GM18868 (cell line): Measurements from ENCODE around the gene PRELID3B.

Source experiments
- ATAC-seq: cut with Tn5 transposase; IDR thresholded peaks from one replicate; pipeline ENCODE4 v1.9.1; 2021; ENCODE audit warnings: mild to moderate bottlenecking, moderate library complexity; ENCODE audit not compliant: unreplicated experiment

Gene PRELID3B

GRCh38 chr20:59010995-59011873 lies 31.4 kb downstream of the PRELID3B start:
- ATAC-seq: no peak

GRCh38 chr20:59010321-59010994 lies 32.1 kb downstream of the PRELID3B start:
- no peak for ATAC-seq

GRCh38 chr20:59008715-59009336 lies 33.8 kb downstream of the PRELID3B start:
- ATAC-seq: no peak

- ATAC-seq: peak; percentile 43
Measured at GRCh38 chr20:59007665-59008511, 34.7 kb downstream of the PRELID3B start.

GRCh38 chr20:59006864-59007664 lies 35.5 kb downstream of the PRELID3B start, which contains the start of gene CTSZ:
Gene CTSZ (minus strand): TSS chr20:59007254. CDS start chr20:59007128, 126 bp downstream.
- ATAC-seq: peak; percentile 17

GRCh38 chr20:59006167-59006863 lies 36.3 kb downstream of the PRELID3B start:
- no peak for ATAC-seq

- no peak for ATAC-seq
Measured at GRCh38 chr20:59005523-59006166, 36.9 kb downstream of the PRELID3B start.

- ATAC-seq: peak; percentile 50
Measured at GRCh38 chr20:59004763-59005522, 37.6 kb downstream of the PRELID3B start.

GRCh38 chr20:59004493-59004762 lies 38.2 kb downstream of the PRELID3B start:
- peak; percentile 1 for ATAC-seq

- no peak for ATAC-seq
Measured at GRCh38 chr20:59003836-59004492, 38.6 kb downstream of the PRELID3B start.

GRCh38 chr20:59002874-59003399 lies 39.6 kb downstream of the PRELID3B start:
- no peak for ATAC-seq

GRCh38 chr20:59002388-59002787 lies 40.2 kb downstream of the PRELID3B start:
- no peak for ATAC-seq

- no peak for ATAC-seq
Measured at GRCh38 chr20:59001449-59002171, 41.0 kb downstream of the PRELID3B start.

GRCh38 chr20:59001068-59001448 lies 41.5 kb downstream of the PRELID3B start:
- ATAC-seq: no peak

GRCh38 chr20:59000326-59000725 lies 42.3 kb downstream of the PRELID3B start:
- ATAC-seq: no peak

GRCh38 chr20:58998656-58999055 lies 43.9 kb downstream of the PRELID3B start:
- no peak for ATAC-seq
